GM18873 (cell line): ENCODE measurements around the gene ADCY2.

Experiments
- ATAC-seq: cut with Tn5 transposase; IDR thresholded peaks from one replicate; pipeline ENCODE4 v1.9.1; 2021; ENCODE audit warnings: mild to moderate bottlenecking, moderate library complexity, moderate number of reproducible peaks; ENCODE audit not compliant: unreplicated experiment, low FRiP score

The ADCY2 gene

DNA sequence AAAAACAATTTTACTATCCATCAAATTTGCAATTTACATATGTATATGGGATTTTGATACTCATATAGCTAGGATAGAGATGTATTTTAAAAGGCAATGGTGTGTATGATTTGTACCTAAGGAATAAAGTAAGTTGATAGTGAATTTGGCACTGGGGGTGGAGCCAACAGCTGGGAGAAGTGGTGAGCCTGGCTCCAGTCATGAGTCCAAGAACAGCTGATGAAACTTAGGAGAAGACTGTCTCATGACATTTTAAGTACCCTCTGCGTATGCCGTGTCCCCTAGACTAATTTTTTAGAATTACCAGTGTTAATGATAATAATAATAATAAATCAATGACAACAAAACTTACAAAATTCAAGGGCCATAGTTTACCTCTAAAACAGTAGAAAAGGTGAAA, 181.4 kb downstream of the ADCY2 start:
- no peak for ATAC-seq

- ATAC-seq = no peak
These were observed 182.1 kb downstream of the ADCY2 start for GRCh38 chr5:7578071-7578470.

- no peak for ATAC-seq
These were observed 188.8 kb downstream of the ADCY2 start for GRCh38 chr5:7584749-7585148.

DNA sequence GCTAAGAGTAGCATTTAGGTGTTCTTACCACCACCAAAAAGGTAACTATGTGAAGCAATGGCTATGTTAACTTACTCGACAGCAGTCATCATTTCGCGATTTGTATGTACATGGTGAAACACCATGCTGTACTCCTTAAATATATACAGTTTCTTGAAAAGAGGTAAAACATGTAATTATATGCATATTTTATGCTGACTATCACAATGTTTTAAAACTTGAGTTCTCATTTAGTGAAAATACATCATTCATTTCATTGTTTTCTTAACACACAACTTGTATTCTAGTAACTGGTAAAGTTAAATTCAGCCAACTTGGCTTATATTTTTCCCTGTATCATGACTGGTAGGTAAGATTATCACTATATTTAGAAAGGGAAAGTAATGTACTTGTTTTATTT, 189.9 kb downstream of the ADCY2 start:
- ATAC-seq = no peak

DNA sequence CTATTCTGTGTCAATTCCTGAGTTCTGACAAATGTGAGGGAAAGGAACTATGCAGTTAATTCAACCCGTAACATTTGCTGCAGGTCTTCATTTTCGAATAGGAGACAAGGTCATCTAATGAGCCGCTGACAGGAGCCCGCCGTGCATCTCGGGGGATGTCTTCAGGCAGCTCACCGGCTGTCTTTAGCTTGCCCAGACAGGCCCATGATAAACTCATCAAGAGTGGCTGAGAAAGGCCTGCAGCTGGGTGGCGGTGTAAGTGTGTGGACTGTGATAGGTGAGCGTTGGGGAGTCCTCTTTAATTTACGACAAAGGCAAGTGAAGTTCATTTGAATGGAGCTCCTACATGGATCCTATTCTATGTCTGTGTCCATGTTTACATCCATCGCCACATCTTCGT, 190.5 kb downstream of the ADCY2 start:
- no peak for ATAC-seq

GRCh38 chr5:7589800-7590199, 193.9 kb downstream of the ADCY2 start:
- ATAC-seq = no peak

GRCh38 chr5:7592910-7593309, 197.0 kb downstream of the ADCY2 start:
- ATAC-seq = no peak

DNA sequence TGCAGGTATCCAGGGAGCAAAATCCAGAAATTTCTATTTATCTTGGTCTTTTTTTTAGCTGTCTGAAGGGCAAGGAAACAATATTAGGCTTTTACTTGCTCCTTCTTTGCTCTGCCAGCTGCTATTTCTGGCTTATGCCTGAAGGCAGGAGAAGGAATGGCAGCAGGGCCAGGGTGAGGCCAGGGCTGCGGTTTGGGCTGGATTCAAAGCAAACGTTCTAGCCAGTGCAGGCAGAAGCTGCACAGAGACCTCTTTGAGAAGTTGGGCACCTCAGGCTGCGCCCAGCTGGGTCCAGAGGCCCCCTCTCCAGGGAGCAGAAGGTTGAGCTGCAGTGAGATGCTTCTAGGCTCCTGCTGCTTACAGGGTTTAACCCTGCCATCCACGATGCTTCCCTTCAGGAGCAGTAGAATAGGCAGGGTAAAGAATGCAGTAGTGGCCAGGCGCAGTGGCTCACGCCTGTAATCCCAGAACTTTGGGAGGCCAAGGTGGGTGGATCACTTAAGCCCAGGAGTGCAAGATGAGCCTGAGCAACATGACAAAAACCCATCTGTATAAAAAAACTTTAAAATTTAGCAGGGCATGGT, 201.2 kb downstream of the ADCY2 start:
- no peak for ATAC-seq

GRCh38 chr5:7606840-7607465, 211.0 kb downstream of the ADCY2 start:
- ATAC-seq = no peak

GRCh38 chr5:7608772-7609171, 212.8 kb downstream of the ADCY2 start:
- ATAC-seq = no peak

- ATAC-seq = no peak
These were observed 213.8 kb downstream of the ADCY2 start for GRCh38 chr5:7609726-7610125.

DNA sequence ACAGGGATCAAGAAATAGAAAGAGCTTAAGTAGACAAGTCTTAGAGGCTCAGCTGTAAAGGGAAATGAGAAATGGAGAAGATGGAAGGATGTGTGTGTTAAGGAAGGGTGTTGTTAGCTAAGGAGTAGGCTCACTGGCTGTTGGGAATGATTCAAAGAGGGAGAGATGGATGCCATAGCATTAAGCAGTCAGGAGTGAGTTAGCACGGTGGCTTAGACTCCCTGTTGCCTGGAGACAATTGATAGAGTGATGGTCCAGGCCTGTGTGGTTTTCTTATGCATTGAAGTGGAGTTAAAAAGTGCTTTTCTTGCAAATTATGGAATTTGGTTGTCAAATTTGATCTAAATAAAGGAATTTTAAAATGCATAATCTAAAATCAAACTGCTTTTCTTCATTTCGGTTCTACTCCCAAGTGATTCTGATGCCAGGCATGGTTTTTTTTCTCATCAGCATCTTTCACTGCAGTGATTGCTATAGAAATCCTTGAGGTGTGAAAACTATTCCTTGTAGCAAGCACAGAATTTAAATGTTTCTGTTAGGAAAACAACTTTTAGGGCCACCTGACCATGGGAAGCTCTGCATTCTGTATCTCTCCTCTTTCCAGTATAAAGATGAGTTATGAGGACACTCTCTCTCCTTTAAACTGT, 214.7 kb downstream of the ADCY2 start:
- ATAC-seq = no peak

DNA sequence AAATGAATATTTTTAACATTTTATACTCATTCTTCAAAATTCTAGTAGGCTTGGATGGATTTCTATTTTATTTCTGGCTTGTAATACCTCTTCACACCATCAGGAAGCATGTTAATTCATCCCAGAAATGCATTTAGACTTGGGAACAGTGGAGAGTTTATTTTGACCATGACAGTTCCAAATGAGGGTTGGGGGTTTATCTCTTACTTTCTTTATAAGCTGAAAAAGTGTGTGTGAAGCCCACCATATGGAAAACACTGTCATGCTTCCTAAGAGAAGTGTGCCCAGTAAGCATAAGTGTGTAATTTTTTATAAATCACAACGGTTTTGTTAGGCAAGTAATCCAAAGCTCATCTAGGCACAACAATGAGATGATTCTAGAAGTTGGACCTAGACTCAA, 215.6 kb downstream of the ADCY2 start:
- no peak for ATAC-seq

DNA sequence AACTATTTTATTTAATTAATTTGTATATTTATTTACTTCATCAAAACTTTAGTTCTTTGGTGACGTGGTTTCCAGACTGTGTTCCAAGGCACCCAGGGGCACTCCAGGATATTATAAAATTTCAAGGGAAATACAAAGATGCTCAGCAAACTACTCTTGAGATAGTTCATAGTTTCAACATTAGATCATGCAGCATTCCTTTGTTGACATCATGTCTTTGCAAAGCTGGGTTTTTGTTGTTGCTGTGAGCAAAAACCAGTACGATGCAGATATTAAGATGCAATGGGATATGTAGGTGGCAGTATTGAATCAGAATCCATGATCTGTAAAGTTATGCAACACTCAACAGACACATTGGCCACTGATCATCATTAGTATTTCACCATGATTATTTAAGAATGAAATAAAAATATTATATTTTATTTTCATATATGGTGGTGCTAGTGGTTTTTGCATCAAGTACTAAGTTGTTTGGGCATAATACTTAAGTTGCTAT, 219.7 kb downstream of the ADCY2 start:
- ATAC-seq = no peak

DNA sequence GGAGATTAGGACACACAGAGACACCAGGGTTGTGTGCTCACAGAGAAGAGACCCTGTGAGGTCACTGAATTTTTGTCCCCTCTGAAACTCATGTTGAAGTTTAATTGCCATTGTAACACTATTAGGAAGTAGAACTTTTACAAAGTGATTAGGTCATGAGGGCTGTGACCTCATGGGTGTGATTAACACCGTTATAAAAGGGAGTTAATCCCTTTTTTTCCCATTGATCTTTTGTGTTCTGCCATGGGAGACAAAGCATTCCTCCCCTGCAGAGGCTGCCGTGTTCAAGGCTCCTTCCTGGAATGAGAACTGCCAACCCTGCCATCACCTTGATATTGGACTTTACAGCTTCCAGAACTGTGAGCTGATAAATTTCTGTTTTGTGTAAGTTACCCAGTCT, 221.0 kb downstream of the ADCY2 start:
- ATAC-seq = no peak

DNA sequence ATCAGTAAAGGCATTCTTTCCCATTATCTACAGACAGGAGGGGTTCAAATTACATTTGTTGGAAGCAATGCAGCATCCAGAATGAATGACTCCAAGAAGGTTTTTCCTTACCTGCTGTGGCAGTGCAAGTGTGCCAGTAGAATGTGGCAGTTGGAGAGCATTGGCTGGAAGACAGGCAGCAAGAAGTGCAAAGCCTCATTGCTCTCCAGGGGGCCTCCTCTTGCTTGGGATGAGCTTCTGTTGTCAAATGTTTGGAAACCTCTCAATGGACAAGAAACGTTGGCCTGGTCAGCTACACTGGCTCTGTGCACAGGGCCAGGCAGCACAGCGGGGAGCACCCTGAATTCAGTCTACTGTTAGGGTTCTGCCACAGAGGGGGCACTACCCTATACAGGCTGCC, 226.6 kb downstream of the ADCY2 start:
- ATAC-seq = no peak

- no peak for ATAC-seq
These were observed 229.8 kb downstream of the ADCY2 start for GRCh38 chr5:7625740-7626139.

- ATAC-seq = no peak
These were observed 232.3 kb downstream of the ADCY2 start for GRCh38 chr5:7628248-7628647.

GRCh38 chr5:7628820-7629219, 232.9 kb downstream of the ADCY2 start:
- no peak for ATAC-seq

- ATAC-seq = no peak
These were observed 233.6 kb downstream of the ADCY2 start for GRCh38 chr5:7629561-7629960.

- ATAC-seq = no peak
These were observed 238.9 kb downstream of the ADCY2 start for GRCh38 chr5:7634837-7635236.

DNA sequence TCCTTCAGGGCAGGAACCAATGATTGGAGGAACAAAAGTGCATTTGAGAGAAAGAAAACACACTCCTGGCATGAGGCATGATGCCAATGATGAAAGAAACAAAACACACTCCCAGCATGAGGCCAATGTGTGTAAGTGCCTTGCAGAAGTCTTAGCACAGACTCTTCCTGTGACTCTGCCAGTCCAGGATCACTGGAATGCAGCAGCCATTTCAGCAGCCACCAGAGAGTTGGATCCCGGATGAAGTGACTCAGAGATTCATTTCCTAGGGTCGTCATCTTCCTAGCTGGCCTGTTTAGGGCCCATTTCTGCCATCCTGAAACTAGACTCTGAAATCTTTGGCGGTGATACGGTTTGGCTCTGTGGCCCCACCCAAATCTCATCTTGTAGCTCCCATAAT, 242.5 kb downstream of the ADCY2 start:
- no peak for ATAC-seq
